ENCODE measurements around the gene SPINK2.
A peak's percentile ranks its signal among the peaks of the same experiment; 100 is the strongest.

SPINK2 gene

DNA sequence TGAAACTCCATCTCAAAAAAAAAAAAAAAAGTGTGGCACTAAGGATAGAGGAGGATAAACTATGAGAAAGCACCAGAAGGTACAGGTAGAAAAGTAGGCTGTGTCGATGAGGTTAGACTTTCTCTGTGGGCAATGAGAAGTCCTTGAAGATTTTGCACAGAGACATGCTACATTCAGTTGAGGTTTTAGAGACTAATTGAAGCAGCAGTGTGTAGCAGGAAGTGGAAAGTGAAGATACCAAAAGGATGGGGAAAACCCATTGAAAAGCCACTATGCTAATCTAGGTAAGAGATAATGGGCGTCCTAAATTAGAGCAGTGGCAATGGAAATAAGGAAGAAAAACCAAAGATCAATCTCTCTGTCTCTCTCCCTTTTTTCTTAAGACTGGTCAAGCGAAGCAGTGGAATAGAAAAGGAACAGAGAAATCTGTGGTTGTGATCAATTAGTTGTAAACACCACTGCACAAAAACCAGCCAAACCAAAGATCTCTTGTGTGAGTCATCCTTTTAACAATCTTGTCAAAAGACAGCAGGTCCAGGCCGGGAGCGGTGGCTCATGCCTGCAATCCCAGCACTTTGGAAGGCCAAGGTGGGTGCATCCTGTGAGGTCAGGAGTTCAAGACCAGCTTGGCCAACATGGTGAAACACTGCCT is 3.5 kb downstream of the SPINK2 start:
- Histone ChIP-seq H3K56ac (ENCODE audit: low read length) (no peak overlapping the region), H3K18ac (ENCODE audit: low read length) (no peak overlapping the region), H3K4me1 (ENCODE audit: control insufficient read depth, low read depth, low read length) (no peaks in the 10 kb centered on the region), H3K4me3 (ENCODE audit: low read length) (no peak overlapping the region), H4K5ac (ENCODE audit: low read length) (no peak overlapping the region), H3K36me3 (ENCODE audit: control insufficient read depth, insufficient read depth, low read length) (no peaks in the 10 kb centered on the region), H3K23ac (ENCODE audit: low read length) (no peak overlapping the region), H2BK120ac (ENCODE audit: low read depth, low read length) (no peak overlapping the region), H2AK5ac (ENCODE audit: low read length) (no peak overlapping the region), H3K79me1 (ENCODE audit: low read length) (no peaks in the 10 kb centered on the region), H3K79me2 (ENCODE audit: control insufficient read depth, insufficient read depth, low read length) (no peaks in the 10 kb centered on the region), H3K9ac (ENCODE audit: low read length) (no peak overlapping the region), H3K27ac (ENCODE audit: low read depth, low read length) (no peak overlapping the region), H3K4me2 (ENCODE audit: low read length) (no peak overlapping the region), H3K27me3 (ENCODE audit: insufficient read depth, low read length, poor library complexity) (peaks cover 2% of the 10 kb centered on the region), H2BK15ac (replicated peaks; ENCODE audit: low read depth) (no peak overlapping the region), H2BK5ac (ENCODE audit: low read length) (no peak overlapping the region), H3K4ac (ENCODE audit: low read depth, low read length) (no peak overlapping the region), H4K8ac (ENCODE audit: low read depth, low read length) (no peak overlapping the region)
- no CpG with 5 or more reads among the region's 5 CpGs for WGBS (ENCODE audit: extremely low coverage, insufficient coverage, low lambda C conversion rate)
- no peak for DNase-seq

GRCh38 chr4:56806666-56807065 is 14.8 kb downstream of the SPINK2 start:
- no peak overlapping the region for H3K9ac ChIP-seq (ENCODE audit: low read length)
- H3K56ac ChIP-seq (ENCODE audit: low read length) = no peak overlapping the region
- WGBS (ENCODE audit: extremely low coverage, insufficient coverage, low lambda C conversion rate) = no CpG with 5 or more reads among the region's 1 CpG
- H3K79me2 ChIP-seq (ENCODE audit: control insufficient read depth, insufficient read depth, low read length) = no peaks in the 10 kb centered on the region
- no peak overlapping the region for H4K5ac ChIP-seq (ENCODE audit: low read length)
- H3K23ac ChIP-seq (ENCODE audit: low read length) = no peak overlapping the region
- H3K18ac ChIP-seq (ENCODE audit: low read length) = no peak overlapping the region
- no peak for DNase-seq
- no peaks in the 10 kb centered on the region for H3K4me1 ChIP-seq (ENCODE audit: control insufficient read depth, low read depth, low read length)
- H3K27ac ChIP-seq (ENCODE audit: low read depth, low read length) = no peak overlapping the region
- no peak overlapping the region for H4K8ac ChIP-seq (ENCODE audit: low read depth, low read length)
- H3K4ac ChIP-seq (ENCODE audit: low read depth, low read length) = no peak overlapping the region
- no peak overlapping the region for H2BK15ac ChIP-seq (replicated peaks; ENCODE audit: low read depth)
- H3K4me3 ChIP-seq (ENCODE audit: low read length) = no peak overlapping the region
- H2BK5ac ChIP-seq (ENCODE audit: low read length) = no peak overlapping the region
- no peaks in the 10 kb centered on the region for H3K36me3 ChIP-seq (ENCODE audit: control insufficient read depth, insufficient read depth, low read length)
- H2AK5ac ChIP-seq (ENCODE audit: low read length) = no peak overlapping the region
- no peak overlapping the region for H2BK120ac ChIP-seq (ENCODE audit: low read depth, low read length)
- no peaks in the 10 kb centered on the region for H3K79me1 ChIP-seq (ENCODE audit: low read length)
- H3K27me3 ChIP-seq (ENCODE audit: insufficient read depth, low read length, poor library complexity) = no peaks in the 10 kb centered on the region
- H3K4me2 ChIP-seq (ENCODE audit: low read length) = no peak overlapping the region

GRCh38 chr4:56804551-56804950 is 16.9 kb downstream of the SPINK2 start:
- no peak overlapping the region for H3K18ac ChIP-seq (ENCODE audit: low read length)
- no peak overlapping the region for H3K56ac ChIP-seq (ENCODE audit: low read length)
- no peaks in the 10 kb centered on the region for H3K79me2 ChIP-seq (ENCODE audit: control insufficient read depth, insufficient read depth, low read length)
- H3K27me3 ChIP-seq (ENCODE audit: insufficient read depth, low read length, poor library complexity) = no peaks in the 10 kb centered on the region
- DNase-seq = no peak
- H3K27ac ChIP-seq (ENCODE audit: low read depth, low read length) = no peak overlapping the region
- no peak overlapping the region for H2BK5ac ChIP-seq (ENCODE audit: low read length)
- no peak overlapping the region for H3K23ac ChIP-seq (ENCODE audit: low read length)
- no peak overlapping the region for H4K5ac ChIP-seq (ENCODE audit: low read length)
- H3K4me3 ChIP-seq (ENCODE audit: low read length) = no peak overlapping the region
- no peak overlapping the region for H3K9ac ChIP-seq (ENCODE audit: low read length)
- H4K8ac ChIP-seq (ENCODE audit: low read depth, low read length) = no peak overlapping the region
- H3K4me1 ChIP-seq (ENCODE audit: control insufficient read depth, low read depth, low read length) = no peaks in the 10 kb centered on the region
- H3K79me1 ChIP-seq (ENCODE audit: low read length) = no peaks in the 10 kb centered on the region
- no peak overlapping the region for H2BK15ac ChIP-seq (replicated peaks; ENCODE audit: low read depth)
- H2AK5ac ChIP-seq (ENCODE audit: low read length) = no peak overlapping the region
- H2BK120ac ChIP-seq (ENCODE audit: low read depth, low read length) = no peak overlapping the region
- no peaks in the 10 kb centered on the region for H3K36me3 ChIP-seq (ENCODE audit: control insufficient read depth, insufficient read depth, low read length)
- no peak overlapping the region for H3K4me2 ChIP-seq (ENCODE audit: low read length)
- H3K4ac ChIP-seq (ENCODE audit: low read depth, low read length) = no peak overlapping the region
- WGBS (ENCODE audit: extremely low coverage, insufficient coverage, low lambda C conversion rate) = no CpG with 5 or more reads among the region's 1 CpG

- H2AK5ac ChIP-seq (ENCODE audit: low read length) = no peak overlapping the region
- WGBS (ENCODE audit: extremely low coverage, insufficient coverage, low lambda C conversion rate) = no CpG with 5 or more reads among the region's 2 CpGs
- no peak overlapping the region for H2BK5ac ChIP-seq (ENCODE audit: low read length)
- H3K79me1 ChIP-seq (ENCODE audit: low read length) = no peaks in the 10 kb centered on the region
- no peak overlapping the region for H3K18ac ChIP-seq (ENCODE audit: low read length)
- H2BK15ac ChIP-seq (replicated peaks; ENCODE audit: low read depth) = no peak overlapping the region
- H3K4me2 ChIP-seq (ENCODE audit: low read length) = no peak overlapping the region
- H2BK120ac ChIP-seq (ENCODE audit: low read depth, low read length) = no peak overlapping the region
- no peak overlapping the region for H3K9ac ChIP-seq (ENCODE audit: low read length)
- no peaks in the 10 kb centered on the region for H3K36me3 ChIP-seq (ENCODE audit: control insufficient read depth, insufficient read depth, low read length)
- H3K23ac ChIP-seq (ENCODE audit: low read length) = no peak overlapping the region
- no peak overlapping the region for H3K56ac ChIP-seq (ENCODE audit: low read length)
- no peak for DNase-seq
- H3K27ac ChIP-seq (ENCODE audit: low read depth, low read length) = no peak overlapping the region
- H4K8ac ChIP-seq (ENCODE audit: low read depth, low read length) = no peak overlapping the region
- no peaks in the 10 kb centered on the region for H3K4me1 ChIP-seq (ENCODE audit: control insufficient read depth, low read depth, low read length)
- H3K27me3 ChIP-seq (ENCODE audit: insufficient read depth, low read length, poor library complexity) = no peaks in the 10 kb centered on the region
- no peak overlapping the region for H3K4me3 ChIP-seq (ENCODE audit: low read length)
- H3K79me2 ChIP-seq (ENCODE audit: control insufficient read depth, insufficient read depth, low read length) = no peaks in the 10 kb centered on the region
- no peak overlapping the region for H3K4ac ChIP-seq (ENCODE audit: low read depth, low read length)
- no peak overlapping the region for H4K5ac ChIP-seq (ENCODE audit: low read length)
Observed at GRCh38 chr4:56803471-56803870, 18.0 kb downstream of the SPINK2 start.

DNA sequence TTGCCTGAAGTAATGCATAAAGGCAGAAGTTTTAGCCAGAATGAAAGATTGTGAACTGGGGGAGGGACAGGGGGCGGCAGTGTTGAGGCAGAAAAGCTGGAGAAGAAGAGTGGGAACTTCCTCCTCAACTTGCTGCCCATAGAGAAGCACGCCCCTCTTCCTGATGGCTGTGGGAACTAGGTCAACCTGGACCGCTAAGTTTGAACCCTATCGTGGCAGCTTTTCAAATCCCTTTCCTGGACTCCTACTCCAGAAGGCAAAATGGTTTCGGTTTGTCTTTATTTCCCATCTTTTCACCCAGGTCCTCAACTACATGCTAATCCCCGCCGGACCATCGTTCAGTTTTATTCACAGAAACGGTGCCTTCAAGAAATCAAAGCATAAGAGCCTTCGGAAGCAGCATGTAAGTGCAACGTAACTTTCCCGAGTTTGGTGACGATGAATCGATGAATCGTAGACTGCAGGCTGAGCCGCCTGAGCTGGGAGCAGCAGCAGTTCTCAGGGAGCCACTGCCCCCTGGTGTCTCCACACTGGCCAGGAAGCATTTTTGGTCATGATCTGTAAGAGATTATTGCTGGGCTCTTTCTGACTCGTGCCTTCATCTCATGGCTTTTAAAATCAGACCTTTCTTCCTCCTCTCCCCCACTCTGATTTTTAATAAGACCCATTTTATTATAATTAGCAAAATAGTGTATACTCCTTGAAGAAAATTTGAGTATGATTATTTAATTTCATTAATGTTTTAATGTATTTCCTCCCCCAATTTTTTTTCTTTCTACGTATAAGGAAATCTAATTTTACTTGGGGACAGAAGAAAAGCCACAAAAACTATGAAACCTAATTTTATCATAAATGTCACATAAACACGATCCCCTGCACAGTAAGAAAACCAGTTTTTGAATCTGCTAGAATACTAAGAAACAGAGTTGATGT is 21.4 kb downstream of the SPINK2 start:
- WGBS (ENCODE audit: extremely low coverage, insufficient coverage, low lambda C conversion rate) = no CpG with 5 or more reads among the region's 19 CpGs
- H3K4me3 ChIP-seq (ENCODE audit: low read length) = peak overlapping the region; percentile 38
- DNase-seq = peak; percentile 85

More for the DNA sequence above, 21.4 kb downstream of the SPINK2 start:
- Histone ChIP-seq H3K4me2 (ENCODE audit: low read length) (peak overlapping the region; percentile 89), H3K27me3 (ENCODE audit: insufficient read depth, low read length, poor library complexity) (no peaks in the 10 kb centered on the region), H2BK5ac (ENCODE audit: low read length) (no peak overlapping the region), H3K79me1 (ENCODE audit: low read length) (no peaks in the 10 kb centered on the region), H3K9ac (ENCODE audit: low read length) (peak overlapping the region; percentile 72), H4K8ac (ENCODE audit: low read depth, low read length) (no peak overlapping the region), H3K4me1 (ENCODE audit: control insufficient read depth, low read depth, low read length) (no peaks in the 10 kb centered on the region), H3K18ac (ENCODE audit: low read length) (no peak overlapping the region), H3K36me3 (ENCODE audit: control insufficient read depth, insufficient read depth, low read length) (no peaks in the 10 kb centered on the region), H3K56ac (ENCODE audit: low read length) (peak overlapping the region; percentile 79), H3K27ac (ENCODE audit: low read depth, low read length) (no peak overlapping the region), H2AK5ac (ENCODE audit: low read length) (no peak overlapping the region), H2BK120ac (ENCODE audit: low read depth, low read length) (no peak overlapping the region), H3K79me2 (ENCODE audit: control insufficient read depth, insufficient read depth, low read length) (no peaks in the 10 kb centered on the region), H3K4ac (ENCODE audit: low read depth, low read length) (no peak overlapping the region), H3K23ac (ENCODE audit: low read length) (no peak overlapping the region), H4K5ac (ENCODE audit: low read length) (no peak overlapping the region), H2BK15ac (replicated peaks; ENCODE audit: low read depth) (no peak overlapping the region)
